Spleen (tissue), 11 donors: Measurements from ENCODE around the gene KCNAB1. TPM values are rescaled to one million over a fixed set of nuclear protein-coding genes. Genes with fewer than 3 reads are reported as not detected.

Source experiments
- DNase-seq: peaks from one replicate; pipeline ENCODE4 v3.0.0-alpha.2; 2020
- H3K27ac ChIP-seq, 8 donors: fragments of 200-600 bp; sonication (generic) in 7 of 8; 1 replicate in 4 of 8; 2 replicates in 4 of 8; pipeline versions ENCODE4 v1.5.0 to v1.8.0; 2016 to 2021; ENCODE audit warnings: inconsistent platforms in 4 of 8, mild to moderate bottlenecking in 4 of 8, moderate library complexity in 1 of 8
- H3K27me3 ChIP-seq, 7 donors: fragments of 200-600 bp; sonication (generic) in 6 of 7; replicated peaks in 1 of 7; 1 replicate in 4 of 7; 2 replicates in 3 of 7; pipeline versions ENCODE4 v1.5.0 to v1.8.0; 2016 to 2021; ENCODE audit warnings: inconsistent platforms in 3 of 7, mild to moderate bottlenecking in 1 of 7
- H3K36me3 ChIP-seq, 6 donors: fragments of 200-600 bp; sonication (generic) in 5 of 6; 1 replicate in 4 of 6; 2 replicates in 2 of 6; pipeline versions ENCODE4 v1.5.0 to v1.8.0; 2016 to 2021; ENCODE audit warnings: inconsistent platforms in 2 of 6
- H3K4me1 ChIP-seq, 6 donors: fragments of 200-600 bp; sonication (generic) in 5 of 6; 1 replicate in 3 of 6; 2 replicates in 3 of 6; pipeline versions ENCODE4 v1.5.0 to v1.8.0; 2016 to 2021; ENCODE audit warnings: inconsistent platforms in 3 of 6
- H3K4me3 ChIP-seq, 8 donors: fragments of 200-600 bp; sonication (generic) in 7 of 8; 1 replicate in 4 of 8; 2 replicates in 4 of 8; pipeline versions ENCODE4 v1.5.0 to v1.8.0; 2016 to 2021; ENCODE audit warnings: inconsistent platforms in 4 of 8, mild to moderate bottlenecking in 4 of 8, moderate library complexity in 2 of 8
- H3K9me3 ChIP-seq, 8 donors: fragments of 200-600 bp; sonication (generic) in 7 of 8; 1 replicate in 4 of 8; 2 replicates in 4 of 8; pipeline versions ENCODE4 v1.5.0 to v1.8.0; 2016 to 2021; ENCODE audit warnings: inconsistent platforms in 4 of 8
- POLR2A ChIP-seq, 3 donors: fragments of 450-650 bp; IDR thresholded peaks; one replicate each; pipeline ENCODE4 v1.5.1; 2017; ENCODE audit warnings: antibody characterized with exemption in 3 of 3, mild to moderate bottlenecking in 1 of 3
- POLR2AphosphoS5 ChIP-seq, 3 donors: sonication (generic); formaldehyde crosslinking; IDR thresholded peaks; one replicate each; pipeline ENCODE4 v1.5.1; 2017; ENCODE audit warnings: antibody characterized with exemption in 3 of 3
- WGBS, 5 donors: extraction: QIAGEN DNeasy Blood & Tissue Kit in 3 of 5; methylation state at CpG; one replicate each; pipeline versions ENCODE4 v1.1.5 to v1.1.7; 2013 to 2018; 5-methylcytosine and 5-hydroxymethylcytosine counted together
- intact Hi-C: fragments of 100-400 bp; cut with DNase I; formaldehyde crosslinking; loops from one replicate; pipeline ENCODE4 v1.15.0; 2023; ENCODE audit warnings: low total_unique reads
- polyA plus RNA-seq, 3 donors: library from polyadenylated mRNA; stranded (reverse); fragments of 200-250 nt; gene quantifications; one replicate each; pipeline ENCODE4 v1.2.1, GENCODE V29; 2013
- total RNA-seq, 7 donors: library from RNA; depleted of rRNA in 3 of 7; stranded (reverse); fragments of >200 nt in 3 of 7; fragmentation: NEBNext Ultra II Directional in 4 of 7; extraction: Animal tissue kit (Norgen Biotek cat#: 25700) in 4 of 7; gene quantifications; one replicate each; pipeline versions ENCODE4 v1.1.0 to v1.2.1, GENCODE V29; 2016 to 2021
- TF ChIP-seq, protein P1 (sequence below), 11 experiments: fragments of 200-600 bp in 7 of 11; fragments of 450-650 bp in 4 of 11; sonication (generic) in 4 of 11; IDR thresholded peaks in 8 of 11; conservative IDR thresholded peaks in 3 of 11; 1 replicate in 7 of 11; 2 replicates in 4 of 11; pipeline versions ENCODE4 v1.4.0 to v1.8.0; 2016 to 2021; ENCODE audit warnings: antibody characterized with exemption in 11 of 11, inconsistent platforms in 4 of 11, mild to moderate bottlenecking in 1 of 11
- donor health status: healthy with polysubstance abuse.
- donor health status: DM: no; HTN: no; CAD: no; lungs with moderate emphysema.
- donor health status: DM: no; HTN: no; CAD: no.
- donor health status: Bipolar disorder and iron deficiency.
- donor health status: healthy.
- donor health status: DM: no; HTN: no; CAD: no.
- donor health status: DM: yes; HTN: yes; CAD: no.

The KCNAB1 gene
- total and polyA plus RNA-seq, 10 donors: 0.59 to 10.5 (median 6.3) TPM

DNA sequence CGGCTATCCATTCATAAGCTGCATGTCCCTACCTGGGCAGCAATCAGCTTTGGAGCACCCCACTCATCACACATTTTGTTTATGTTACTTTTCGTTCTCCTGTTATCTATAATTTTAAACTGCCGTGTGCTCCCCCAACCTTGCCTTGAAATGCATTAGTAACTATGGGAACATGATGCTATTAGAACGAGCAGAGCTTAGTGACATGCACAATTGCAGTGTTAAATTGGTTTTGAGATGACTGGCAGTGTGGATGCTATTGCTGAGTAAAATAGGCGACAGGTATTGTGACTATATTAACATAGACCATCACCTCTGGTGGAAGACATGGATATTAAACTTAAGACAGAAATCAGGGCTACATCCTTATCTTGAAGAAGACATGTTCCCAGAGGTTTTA is 191.6 kb downstream of the KCNAB1 start:
- WGBS, 5 donors: 75 to 89% (median 83%) methylated on average over 5 of the region's 5 CpGs

DNA sequence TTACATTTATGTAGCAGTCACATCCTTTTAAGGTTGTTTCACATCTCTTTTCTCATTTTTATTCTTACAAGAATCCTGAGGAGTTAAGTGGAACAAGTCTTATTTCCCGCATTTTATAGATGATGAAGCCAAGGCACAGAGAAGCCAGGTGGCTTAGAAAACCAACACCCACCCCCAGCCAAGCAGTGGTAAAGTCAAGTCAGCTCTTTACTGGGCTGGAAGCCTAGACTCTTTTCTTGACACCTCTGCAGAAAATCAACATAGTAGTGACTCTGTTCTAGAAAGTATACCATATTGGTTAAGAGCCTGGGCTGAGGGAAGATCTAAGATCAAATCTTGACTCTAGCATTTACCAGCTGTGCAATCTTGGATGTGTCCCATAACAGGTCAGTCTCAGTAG is 195.7 kb downstream of the KCNAB1 start:
- DNase-seq: no peak
- no peak for TF ChIP-seq POLR2AphosphoS5 (IDR thresholded peaks at IDR 0.05)
- no peak for TF ChIP-seq POLR2A (IDR thresholded peaks at IDR 0.05)
- TF ChIP-seq, protein P1, sequence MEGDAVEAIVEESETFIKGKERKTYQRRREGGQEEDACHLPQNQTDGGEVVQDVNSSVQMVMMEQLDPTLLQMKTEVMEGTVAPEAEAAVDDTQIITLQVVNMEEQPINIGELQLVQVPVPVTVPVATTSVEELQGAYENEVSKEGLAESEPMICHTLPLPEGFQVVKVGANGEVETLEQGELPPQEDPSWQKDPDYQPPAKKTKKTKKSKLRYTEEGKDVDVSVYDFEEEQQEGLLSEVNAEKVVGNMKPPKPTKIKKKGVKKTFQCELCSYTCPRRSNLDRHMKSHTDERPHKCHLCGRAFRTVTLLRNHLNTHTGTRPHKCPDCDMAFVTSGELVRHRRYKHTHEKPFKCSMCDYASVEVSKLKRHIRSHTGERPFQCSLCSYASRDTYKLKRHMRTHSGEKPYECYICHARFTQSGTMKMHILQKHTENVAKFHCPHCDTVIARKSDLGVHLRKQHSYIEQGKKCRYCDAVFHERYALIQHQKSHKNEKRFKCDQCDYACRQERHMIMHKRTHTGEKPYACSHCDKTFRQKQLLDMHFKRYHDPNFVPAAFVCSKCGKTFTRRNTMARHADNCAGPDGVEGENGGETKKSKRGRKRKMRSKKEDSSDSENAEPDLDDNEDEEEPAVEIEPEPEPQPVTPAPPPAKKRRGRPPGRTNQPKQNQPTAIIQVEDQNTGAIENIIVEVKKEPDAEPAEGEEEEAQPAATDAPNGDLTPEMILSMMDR (IDR thresholded peaks at IDR 0.05 in 8 of 11, conservative IDR thresholded peaks at IDR 0.05 in 3 of 11): no peak
- intact Hi-C loops: no loop called here
- Histone ChIP-seq H3K4me1 (no peaks in the 10 kb centered on the region), H3K27ac (no peak overlapping the region), H3K36me3 (no peaks in the 10 kb centered on the region), H3K9me3 (no peaks in the 10 kb centered on the region), H3K27me3 (no peaks in the 10 kb centered on the region), H3K4me3 (no peak overlapping the region)
- 90 to 97% (median 92%) methylated on average over 1 of the region's 1 CpG for WGBS, 5 donors

More for the DNA sequence above, 191.6 kb downstream of the KCNAB1 start:
- H3K27ac ChIP-seq: no peak overlapping the region
- no peak for DNase-seq
- no peak overlapping the region for H3K4me3 ChIP-seq
- intact Hi-C loops: no loop called here
- H3K36me3 ChIP-seq: no peaks in the 10 kb centered on the region
- no peaks in the 10 kb centered on the region for H3K27me3 ChIP-seq
- H3K9me3 ChIP-seq: no peaks in the 10 kb centered on the region
- H3K4me1 ChIP-seq: no peaks in the 10 kb centered on the region
- TF ChIP-seq POLR2A (IDR thresholded peaks at IDR 0.05): no peak
- TF ChIP-seq, protein P1 (IDR thresholded peaks at IDR 0.05 in 8 of 11, conservative IDR thresholded peaks at IDR 0.05 in 3 of 11): no peak
- TF ChIP-seq POLR2AphosphoS5 (IDR thresholded peaks at IDR 0.05): no peak

DNA sequence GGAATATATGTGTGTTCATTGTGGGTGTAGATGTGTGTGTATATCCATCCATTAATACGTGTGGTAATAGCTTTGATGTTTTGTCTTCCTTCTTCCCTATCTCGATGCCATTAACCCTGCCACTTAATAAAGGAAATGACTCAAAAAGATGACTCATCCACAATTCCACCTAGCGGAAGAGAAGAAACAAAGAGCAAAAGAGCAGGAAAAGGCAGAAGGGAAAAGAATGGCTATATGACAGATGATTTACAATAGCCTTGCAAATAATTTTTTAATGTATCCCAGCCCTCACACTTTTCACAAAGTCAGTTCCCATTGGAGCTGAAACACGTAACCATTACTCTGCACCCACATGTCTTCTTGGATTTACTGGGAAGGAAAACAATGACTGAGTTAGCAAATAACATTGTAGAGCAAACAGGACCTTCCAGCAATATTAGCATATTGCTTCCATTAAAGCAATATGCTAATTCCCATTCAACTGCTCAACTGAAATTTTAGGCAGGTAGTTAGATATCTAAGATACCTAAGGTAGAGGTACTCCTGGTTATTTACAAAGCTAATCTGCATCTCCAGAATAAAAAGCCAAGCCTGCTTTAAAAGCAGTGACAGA is 197.2 kb downstream of the KCNAB1 start:
- Histone ChIP-seq H3K27ac (no peak overlapping the region), H3K36me3 (no peaks in the 10 kb centered on the region), H3K4me3 (no peak overlapping the region), H3K4me1 (no peaks in the 10 kb centered on the region), H3K9me3 (no peaks in the 10 kb centered on the region), H3K27me3 (no peaks in the 10 kb centered on the region)
- intact Hi-C loops: no loop called here
- TF ChIP-seq POLR2A (IDR thresholded peaks at IDR 0.05): no peak
- TF ChIP-seq POLR2AphosphoS5 (IDR thresholded peaks at IDR 0.05): no peak
- TF ChIP-seq, protein P1 (IDR thresholded peaks at IDR 0.05 in 8 of 11, conservative IDR thresholded peaks at IDR 0.05 in 3 of 11): no peak
- WGBS, 5 donors: 37 to 57% (median 43%) methylated on average over 4 of the region's 4 CpGs
- DNase-seq: no peak

DNA sequence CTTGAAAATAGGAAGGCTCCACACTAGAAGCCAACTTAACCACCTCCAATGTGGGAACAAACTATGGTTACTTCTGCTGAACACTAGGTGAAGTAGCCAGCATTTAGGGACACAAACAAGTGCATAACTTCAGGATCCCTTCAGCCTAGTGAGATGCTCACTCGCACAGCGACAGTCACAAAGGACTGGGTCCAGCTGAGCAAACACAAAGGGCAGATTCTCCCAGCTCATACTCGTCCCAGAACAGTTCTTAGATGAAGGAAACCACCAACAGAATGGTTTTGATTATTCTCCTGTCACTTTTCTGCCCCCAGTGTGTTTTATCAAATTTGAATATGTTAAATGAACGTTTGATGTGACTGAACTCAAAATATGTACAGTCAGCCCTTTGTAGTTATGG is 201.6 kb downstream of the KCNAB1 start:
- Histone ChIP-seq H3K4me3 (no peak overlapping the region), H3K9me3 (no peaks in the 10 kb centered on the region), H3K36me3 (no peaks in the 10 kb centered on the region), H3K27ac (no peak overlapping the region), H3K27me3 (no peaks in the 10 kb centered on the region), H3K4me1 (no peaks in the 10 kb centered on the region)
- WGBS, 5 donors: 72 to 86% (median 77%) methylated on average over 4 of the region's 4 CpGs
- intact Hi-C loops: no loop called here
- TF ChIP-seq, protein P1 (IDR thresholded peaks at IDR 0.05 in 8 of 11, conservative IDR thresholded peaks at IDR 0.05 in 3 of 11): no peak
- TF ChIP-seq POLR2AphosphoS5 (IDR thresholded peaks at IDR 0.05): no peak
- TF ChIP-seq POLR2A (IDR thresholded peaks at IDR 0.05): no peak
- no peak for DNase-seq
